Measurements from ENCODE around the gene SELENOS.

DNA sequence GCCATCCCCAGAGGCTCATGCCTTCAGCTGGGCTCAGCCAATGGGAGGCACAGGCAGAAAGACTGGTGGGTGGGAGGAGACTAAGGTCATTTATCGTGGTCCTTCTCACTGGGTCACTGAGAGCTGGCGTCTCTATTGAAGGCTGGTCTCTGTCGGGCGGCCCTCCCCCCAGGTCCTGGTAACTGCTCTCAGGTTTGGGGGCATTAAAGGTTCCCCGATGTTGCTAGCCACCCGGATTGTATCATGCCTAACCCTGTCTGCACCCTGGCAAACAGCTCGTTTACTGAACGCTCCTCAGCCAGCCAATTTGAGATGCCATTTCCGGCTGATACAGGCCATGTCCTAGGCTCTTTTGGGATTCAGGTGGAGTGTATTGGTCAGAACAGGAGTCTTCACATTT lies 10.5 kb downstream of the SELENOS start:
- TF ChIP-seq POLR2A (IDR thresholded peaks at IDR 0.05) (no peak), POLR2AphosphoS5 (IDR thresholded peaks at IDR 0.05) (no peak), EP300 (IDR thresholded peaks at IDR 0.05) (no peak)
- TF ChIP-seq, protein P1, sequence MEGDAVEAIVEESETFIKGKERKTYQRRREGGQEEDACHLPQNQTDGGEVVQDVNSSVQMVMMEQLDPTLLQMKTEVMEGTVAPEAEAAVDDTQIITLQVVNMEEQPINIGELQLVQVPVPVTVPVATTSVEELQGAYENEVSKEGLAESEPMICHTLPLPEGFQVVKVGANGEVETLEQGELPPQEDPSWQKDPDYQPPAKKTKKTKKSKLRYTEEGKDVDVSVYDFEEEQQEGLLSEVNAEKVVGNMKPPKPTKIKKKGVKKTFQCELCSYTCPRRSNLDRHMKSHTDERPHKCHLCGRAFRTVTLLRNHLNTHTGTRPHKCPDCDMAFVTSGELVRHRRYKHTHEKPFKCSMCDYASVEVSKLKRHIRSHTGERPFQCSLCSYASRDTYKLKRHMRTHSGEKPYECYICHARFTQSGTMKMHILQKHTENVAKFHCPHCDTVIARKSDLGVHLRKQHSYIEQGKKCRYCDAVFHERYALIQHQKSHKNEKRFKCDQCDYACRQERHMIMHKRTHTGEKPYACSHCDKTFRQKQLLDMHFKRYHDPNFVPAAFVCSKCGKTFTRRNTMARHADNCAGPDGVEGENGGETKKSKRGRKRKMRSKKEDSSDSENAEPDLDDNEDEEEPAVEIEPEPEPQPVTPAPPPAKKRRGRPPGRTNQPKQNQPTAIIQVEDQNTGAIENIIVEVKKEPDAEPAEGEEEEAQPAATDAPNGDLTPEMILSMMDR (IDR thresholded peaks at IDR 0.05), result no peak
